ENCODE measurements around the gene TAOK3. TPM values are rescaled to one million over a fixed set of nuclear protein-coding genes. Genes with fewer than 3 reads are reported as not detected.

TAOK3 gene
- total RNA-seq, 2 donors from 2014 or later = 33.4 to 40.6 TPM

DNA sequence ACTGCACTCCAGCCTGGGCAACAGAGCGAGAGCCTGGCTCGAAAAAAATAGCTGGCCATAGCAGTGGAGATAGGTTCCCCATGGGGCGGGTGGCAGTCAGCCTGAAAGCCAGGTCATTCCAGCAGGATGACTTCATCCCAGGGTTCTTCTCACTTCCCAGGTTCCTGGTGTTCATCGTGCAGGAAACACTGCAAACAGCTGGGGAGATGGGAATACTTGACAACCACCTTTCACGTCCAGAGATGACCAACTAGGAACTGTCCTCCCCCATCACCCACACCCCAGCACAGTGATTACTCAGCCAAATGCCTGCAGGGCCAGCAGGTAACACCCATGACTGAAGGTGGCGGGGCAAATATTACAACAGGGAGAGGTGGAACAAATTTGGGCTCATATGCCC lies 270.6 kb downstream of the TAOK3 start:
- Mint-ChIP-seq H3K27ac (peak overlapping the region; percentile 74), H3K4me1 (peaks cover 24% of the 10 kb centered on the region), H3K4me3 (peak overlapping the region; percentile 78), H3K9me3 (no peaks in the 10 kb centered on the region), H3K27me3 (ENCODE audit: insufficient read depth) (no peaks in the 10 kb centered on the region), H3K36me3 (ENCODE audit: low read depth) (peaks cover 6% of the 10 kb centered on the region)
- peak; percentile 85 for DNase-seq
- peak overlapping the region; percentile 87 for H3K4me3 ChIP-seq (ENCODE audit: low read length)
- peaks cover 13% of the 10 kb centered on the region for H3K36me3 ChIP-seq (ENCODE audit: control insufficient read depth, insufficient read depth, low read length)
- no peak overlapping the region for H3K27ac ChIP-seq (ENCODE audit: low read depth, low read length)
- H3K9me3 ChIP-seq (ENCODE audit: control insufficient read depth, low read length) = no peaks in the 10 kb centered on the region
- no peak overlapping the region for H3K9ac ChIP-seq (ENCODE audit: extremely low read depth, low read length, poor library complexity, severe bottlenecking)
- TF ChIP-seq, protein P1, sequence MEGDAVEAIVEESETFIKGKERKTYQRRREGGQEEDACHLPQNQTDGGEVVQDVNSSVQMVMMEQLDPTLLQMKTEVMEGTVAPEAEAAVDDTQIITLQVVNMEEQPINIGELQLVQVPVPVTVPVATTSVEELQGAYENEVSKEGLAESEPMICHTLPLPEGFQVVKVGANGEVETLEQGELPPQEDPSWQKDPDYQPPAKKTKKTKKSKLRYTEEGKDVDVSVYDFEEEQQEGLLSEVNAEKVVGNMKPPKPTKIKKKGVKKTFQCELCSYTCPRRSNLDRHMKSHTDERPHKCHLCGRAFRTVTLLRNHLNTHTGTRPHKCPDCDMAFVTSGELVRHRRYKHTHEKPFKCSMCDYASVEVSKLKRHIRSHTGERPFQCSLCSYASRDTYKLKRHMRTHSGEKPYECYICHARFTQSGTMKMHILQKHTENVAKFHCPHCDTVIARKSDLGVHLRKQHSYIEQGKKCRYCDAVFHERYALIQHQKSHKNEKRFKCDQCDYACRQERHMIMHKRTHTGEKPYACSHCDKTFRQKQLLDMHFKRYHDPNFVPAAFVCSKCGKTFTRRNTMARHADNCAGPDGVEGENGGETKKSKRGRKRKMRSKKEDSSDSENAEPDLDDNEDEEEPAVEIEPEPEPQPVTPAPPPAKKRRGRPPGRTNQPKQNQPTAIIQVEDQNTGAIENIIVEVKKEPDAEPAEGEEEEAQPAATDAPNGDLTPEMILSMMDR (conservative IDR thresholded peaks at IDR 0.05) = no peak
- H3K27me3 ChIP-seq (ENCODE audit: control insufficient read depth, insufficient read depth, low read length, poor library complexity, severe bottlenecking) = no peaks in the 10 kb centered on the region
- H3K4me1 ChIP-seq (ENCODE audit: control insufficient read depth, insufficient read depth, low read length) = no peaks in the 10 kb centered on the region
- 71 to 92% methylated on average over 2 to 6 of the region's 6 CpGs for WGBS, 2 experiments (ENCODE audit: insufficient coverage in 1 of 2, insufficient read length in 1 of 2)

- no peaks in the 10 kb centered on the region for H3K27me3 Mint-ChIP-seq (ENCODE audit: insufficient read depth)
Measured at GRCh38 chr12:118101051-118101450, 271.7 kb downstream of the TAOK3 start.

More at GRCh38 chr12:118101051-118101450, 271.7 kb downstream of the TAOK3 start:
- Histone ChIP-seq H3K27ac (ENCODE audit: low read depth, low read length) (no peak overlapping the region), H3K27me3 (ENCODE audit: control insufficient read depth, insufficient read depth, low read length, poor library complexity, severe bottlenecking) (no peaks in the 10 kb centered on the region), H3K4me3 (ENCODE audit: low read length) (peak overlapping the region; percentile 87), H3K36me3 (ENCODE audit: control insufficient read depth, insufficient read depth, low read length) (peaks cover 13% of the 10 kb centered on the region), H3K4me1 (ENCODE audit: control insufficient read depth, insufficient read depth, low read length) (no peaks in the 10 kb centered on the region), H3K9me3 (ENCODE audit: control insufficient read depth, low read length) (no peaks in the 10 kb centered on the region), H3K9ac (ENCODE audit: extremely low read depth, low read length, poor library complexity, severe bottlenecking) (no peak overlapping the region)
- Mint-ChIP-seq H3K4me1 (peaks cover 18% of the 10 kb centered on the region), H3K36me3 (ENCODE audit: low read depth) (peaks cover 10% of the 10 kb centered on the region), H3K27ac (no peak overlapping the region), H3K4me3 (no peak overlapping the region), H3K9me3 (no peaks in the 10 kb centered on the region)
- TF ChIP-seq, protein P1 (conservative IDR thresholded peaks at IDR 0.05) = no peak
- DNase-seq = no peak
- 94 to 98% methylated on average over 2 of the region's 3 CpGs for WGBS, 2 experiments (ENCODE audit: insufficient coverage in 1 of 2, insufficient read length in 1 of 2)

Other genes starting within 250 kb of the TAOK3 start
- gene PEBP1, start 236.8 kb downstream of the TAOK3 start, total RNA-seq = 100 to 1,000 TPM; 153 to 158 TPM
- gene SUDS3, start 3.6 kb upstream of the TAOK3 start, total RNA-seq = 10 to 100 TPM; 51.4 to 57.9 TPM

Measured in endodermal cell (in vitro differentiated cells).